Astrocyte of the spinal cord (primary cell): ENCODE measurements around the gene NUDT8.

Experiments used
- DNase-seq: peaks from one replicate; pipeline ENCODE4 v3.0.0; 2011; ENCODE audit warnings: low read depth, low spot score
- H3K4me3 ChIP-seq: 2 replicates; pipeline ENCODE4 v1.5.1; 2011; ENCODE audit warnings: low read depth, mild to moderate bottlenecking, low read length, moderate library complexity
- in situ Hi-C: cut with HindIII; loops from 2 replicates; pipeline ENCODE4 v1.10.0; 2017; ENCODE audit warnings: low sequenced_read_pairs
- TF ChIP-seq, protein P1 (sequence below): IDR thresholded peaks from 2 replicates; pipeline ENCODE4 v1.5.1; 2012; ENCODE audit warnings: low read depth, mild to moderate bottlenecking, low read length, inconsistent platforms

NUDT8 gene

DNA sequence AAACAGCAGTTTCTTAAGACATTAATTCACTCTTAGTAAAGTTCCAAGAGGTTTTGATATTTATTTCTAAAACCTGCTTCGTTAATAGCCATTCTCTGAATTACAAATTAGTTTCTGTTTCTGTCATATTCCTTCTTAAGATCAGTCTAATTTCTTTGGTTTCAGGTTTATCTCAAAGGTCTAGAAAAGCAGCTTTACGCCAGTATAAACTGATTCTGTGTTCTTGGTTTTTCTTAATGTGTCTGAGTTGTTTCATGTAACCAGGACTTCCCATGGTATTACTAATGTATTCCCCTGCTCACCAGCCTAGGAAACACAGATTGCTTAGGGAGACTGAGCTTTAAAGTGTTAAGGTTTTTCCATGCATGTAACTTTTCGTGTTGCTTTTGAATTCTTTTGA, 27.6 kb upstream of the NUDT8 start:
- DNase-seq = no peak
- no peak overlapping the region for H3K4me3 ChIP-seq
- in situ Hi-C loops = no loop called here

DNA sequence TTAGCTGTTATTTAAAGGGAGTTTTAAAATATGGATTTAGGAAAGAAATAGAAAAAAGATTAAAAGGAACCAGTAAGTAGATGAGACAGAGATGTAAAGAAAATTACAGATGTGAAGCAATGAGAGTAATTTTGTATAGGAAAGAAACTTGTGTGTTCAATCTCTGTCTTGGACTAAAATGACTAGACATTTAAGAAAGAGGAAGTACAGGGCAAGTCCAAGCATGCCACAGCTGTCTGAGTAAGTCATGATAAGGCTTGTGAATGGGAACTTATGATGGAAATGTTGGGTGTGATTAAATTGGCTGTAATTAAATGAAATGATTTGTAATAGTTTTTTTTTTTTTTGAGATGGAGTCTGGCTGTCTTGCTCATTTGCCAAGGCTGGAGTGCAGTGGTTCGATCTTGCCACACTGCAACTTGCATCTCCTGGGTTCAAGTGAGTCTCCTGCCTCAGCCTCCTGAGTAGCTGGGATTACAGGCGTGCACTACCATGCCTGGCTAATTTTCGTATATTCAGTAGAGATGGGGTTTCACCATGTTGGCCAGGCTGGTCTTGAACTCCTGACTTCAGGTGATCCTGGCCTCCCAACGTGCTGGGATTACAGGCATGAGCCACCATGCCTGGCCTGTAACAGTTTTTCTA, 26.7 kb upstream of the NUDT8 start:
- TF ChIP-seq, protein P1, sequence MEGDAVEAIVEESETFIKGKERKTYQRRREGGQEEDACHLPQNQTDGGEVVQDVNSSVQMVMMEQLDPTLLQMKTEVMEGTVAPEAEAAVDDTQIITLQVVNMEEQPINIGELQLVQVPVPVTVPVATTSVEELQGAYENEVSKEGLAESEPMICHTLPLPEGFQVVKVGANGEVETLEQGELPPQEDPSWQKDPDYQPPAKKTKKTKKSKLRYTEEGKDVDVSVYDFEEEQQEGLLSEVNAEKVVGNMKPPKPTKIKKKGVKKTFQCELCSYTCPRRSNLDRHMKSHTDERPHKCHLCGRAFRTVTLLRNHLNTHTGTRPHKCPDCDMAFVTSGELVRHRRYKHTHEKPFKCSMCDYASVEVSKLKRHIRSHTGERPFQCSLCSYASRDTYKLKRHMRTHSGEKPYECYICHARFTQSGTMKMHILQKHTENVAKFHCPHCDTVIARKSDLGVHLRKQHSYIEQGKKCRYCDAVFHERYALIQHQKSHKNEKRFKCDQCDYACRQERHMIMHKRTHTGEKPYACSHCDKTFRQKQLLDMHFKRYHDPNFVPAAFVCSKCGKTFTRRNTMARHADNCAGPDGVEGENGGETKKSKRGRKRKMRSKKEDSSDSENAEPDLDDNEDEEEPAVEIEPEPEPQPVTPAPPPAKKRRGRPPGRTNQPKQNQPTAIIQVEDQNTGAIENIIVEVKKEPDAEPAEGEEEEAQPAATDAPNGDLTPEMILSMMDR = no peak
- in situ Hi-C loops = no loop called here
- H3K4me3 ChIP-seq = no peak overlapping the region
- DNase-seq = no peak

More for the DNA sequence above, 27.6 kb upstream of the NUDT8 start:
- TF ChIP-seq, protein P1 = no peak

DNA sequence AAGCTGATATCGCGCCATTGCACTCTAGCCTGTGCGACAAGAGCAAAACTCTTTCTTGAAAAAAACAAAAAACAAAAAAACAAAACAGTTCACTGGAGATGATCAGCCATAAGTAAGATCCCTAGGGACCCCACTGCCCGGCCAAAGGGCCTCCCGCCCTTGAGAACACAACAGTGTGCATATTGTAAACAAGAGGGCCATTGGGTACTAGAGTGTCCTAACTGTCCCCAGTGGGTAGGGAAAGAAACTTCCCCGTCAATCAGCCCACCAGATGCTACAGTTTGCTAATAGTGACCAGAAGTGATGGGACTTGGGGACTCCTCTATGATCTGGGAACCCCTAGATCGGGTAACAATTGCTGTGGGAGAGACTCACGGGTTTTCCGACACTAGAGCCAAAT, 24.5 kb upstream of the NUDT8 start:
- in situ Hi-C loops = no loop called here
- no peak for DNase-seq
- TF ChIP-seq, protein P1 = no peak
- H3K4me3 ChIP-seq = no peak overlapping the region

DNA sequence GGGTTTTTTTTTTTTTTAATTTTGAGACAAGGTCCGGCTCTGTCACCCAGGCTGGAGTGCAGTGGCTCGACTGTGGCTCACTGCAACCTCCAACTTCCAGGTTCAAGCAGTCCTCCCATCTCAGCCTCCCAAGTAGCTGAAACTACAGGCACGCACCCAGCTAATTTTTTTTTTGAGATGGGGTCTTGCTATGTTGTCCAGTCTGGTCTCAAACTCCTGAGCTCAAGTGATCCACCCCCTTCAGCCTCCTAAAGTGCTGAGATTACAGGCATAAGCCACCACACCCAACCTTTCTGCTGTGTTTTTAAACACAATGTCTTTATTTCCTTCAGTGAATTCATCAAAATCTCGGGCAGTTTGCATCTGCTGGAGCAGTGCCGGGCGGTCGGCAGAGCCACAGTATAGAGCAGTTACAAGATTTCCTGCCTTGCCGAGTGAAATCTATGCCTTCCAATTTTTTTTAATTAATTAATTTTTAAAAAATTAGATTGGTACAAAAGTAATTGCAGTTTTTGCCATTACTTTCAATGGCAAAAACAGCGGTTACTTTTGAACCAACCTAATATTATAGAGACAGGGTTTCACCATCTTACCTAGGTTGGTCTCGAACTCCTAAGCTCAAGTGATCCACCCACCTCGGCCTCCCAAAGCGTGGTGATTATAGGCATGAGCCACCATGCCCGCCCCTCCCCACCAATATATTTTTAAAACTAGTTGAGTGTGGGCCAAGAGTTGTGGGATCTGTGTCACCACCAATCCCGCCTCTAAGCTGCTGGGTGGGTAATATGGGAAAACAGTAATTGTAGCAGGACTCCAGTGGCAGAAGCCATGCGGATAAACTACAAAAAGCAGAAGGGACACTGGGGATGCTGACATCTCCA, 23.5 kb upstream of the NUDT8 start:
- no peak for DNase-seq
- in situ Hi-C loops = no loop called here
- TF ChIP-seq, protein P1 = no peak

DNA sequence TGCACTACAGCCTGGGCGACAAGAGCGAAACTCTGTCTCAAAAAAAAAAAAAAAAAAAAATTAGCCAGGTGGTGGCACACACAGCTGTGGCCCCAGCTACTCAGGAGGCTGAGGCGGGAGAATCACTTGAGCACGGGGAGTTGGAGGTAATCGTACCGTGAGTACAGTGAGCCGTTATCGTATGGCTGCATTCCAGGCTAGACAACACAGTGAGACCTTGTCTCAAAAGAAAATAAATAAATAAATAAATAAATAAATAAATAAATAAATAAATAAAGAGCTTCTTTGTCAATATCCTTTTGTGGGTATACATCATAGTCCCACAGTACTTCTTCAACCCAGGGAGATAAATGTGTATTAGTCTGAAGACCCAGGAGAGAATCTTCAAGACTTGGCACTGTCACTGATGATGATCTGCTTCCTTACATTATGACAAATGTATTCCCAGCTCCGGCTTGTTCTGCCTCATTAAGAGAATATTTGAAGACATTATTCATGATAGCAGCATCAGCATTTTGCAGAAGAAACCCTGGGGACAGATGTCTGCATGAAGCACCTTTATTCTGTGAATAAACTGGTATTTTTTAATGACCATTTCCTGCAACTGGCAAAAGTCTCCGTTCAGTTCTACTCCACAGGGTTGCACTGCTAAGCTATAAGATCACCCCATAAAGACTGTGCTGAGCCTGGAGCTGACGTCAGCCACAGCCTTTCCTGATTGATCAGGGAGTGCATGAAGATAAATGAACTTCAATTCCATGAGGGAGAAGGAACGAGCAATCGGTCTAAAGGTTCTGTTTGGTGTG, 22.4 kb upstream of the NUDT8 start:
- TF ChIP-seq, protein P1 = no peak
- DNase-seq = no peak
- in situ Hi-C loops = no loop called here
- H3K4me3 ChIP-seq = no peak overlapping the region

More for the DNA sequence above, 23.5 kb upstream of the NUDT8 start:
- H3K4me3 ChIP-seq = no peak overlapping the region

DNA sequence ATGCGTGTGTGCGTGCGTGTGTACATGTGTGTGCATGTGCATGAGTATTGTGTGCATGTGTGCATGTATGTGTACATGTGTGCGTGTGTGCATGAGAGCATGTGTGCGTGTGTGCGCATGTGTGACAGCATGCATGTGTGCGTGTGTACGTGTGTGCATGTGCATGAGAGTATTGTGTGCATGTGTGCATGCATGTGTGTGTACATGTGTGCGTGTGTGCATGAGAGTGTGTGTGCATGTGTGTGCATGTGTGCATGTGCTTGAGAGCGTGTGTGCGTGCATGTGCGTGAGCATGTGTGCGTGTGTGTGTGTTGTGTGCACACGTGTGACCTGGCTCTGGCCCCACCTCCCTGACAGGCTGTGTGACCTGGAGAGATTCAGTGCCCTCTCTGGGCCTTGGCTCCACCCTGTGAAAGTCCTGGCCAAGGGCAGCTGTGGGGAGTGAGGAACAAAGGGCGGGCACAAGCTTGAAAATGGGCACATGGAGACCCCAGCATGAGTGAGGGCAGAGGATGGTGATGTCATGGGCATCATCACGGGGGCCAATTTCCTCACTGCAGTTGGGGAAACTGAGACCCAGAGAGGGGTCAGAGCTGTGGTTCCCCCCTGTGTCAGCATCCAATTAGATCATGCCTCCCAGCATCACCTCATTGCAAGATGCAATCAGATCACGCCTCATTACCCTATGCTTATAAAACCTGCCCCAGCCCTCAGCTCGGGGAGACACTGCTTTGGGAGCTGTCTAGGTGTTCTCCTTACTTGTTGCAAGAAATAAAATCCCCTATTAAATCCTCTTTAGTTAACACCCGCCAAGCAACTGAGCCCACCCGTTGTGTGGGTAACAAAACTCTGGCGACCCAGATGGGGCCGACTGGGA, 20.1 kb upstream of the NUDT8 start:
- H3K4me3 ChIP-seq = no peak overlapping the region
- DNase-seq = no peak
- TF ChIP-seq, protein P1 = no peak
- in situ Hi-C loops = no loop called here
